Vagina (tissue), 2 donors: ENCODE results near the gene PIP4K2C. TPM values are rescaled to one million over a fixed set of nuclear protein-coding genes. Genes with fewer than 3 reads are reported as not detected.

ENCODE experiments used
- DNase-seq, 2 donors: peaks; one replicate each; pipeline ENCODE4 v3.0.0-alpha.2; 2017; ENCODE audit errors: extremely low spot score in 2 of 2
- H3K27ac ChIP-seq: fragments of 200-600 bp; sonication (generic); one replicate; pipeline ENCODE4 v1.5.1; 2019
- H3K27me3 ChIP-seq: fragments of 200-600 bp; sonication (generic); one replicate; pipeline ENCODE4 v1.5.1; 2019
- H3K36me3 ChIP-seq, 2 donors: fragments of 200-600 bp; sonication (generic); one replicate each; pipeline ENCODE4 v1.5.1; 2017 to 2019
- H3K4me1 ChIP-seq: fragments of 200-600 bp; sonication (generic); one replicate; pipeline ENCODE4 v1.5.1; 2019
- H3K4me3 ChIP-seq, 2 donors: fragments of 200-600 bp; sonication (generic); 1 replicate in 1 of 2; 2 replicates in 1 of 2; pipeline ENCODE4 v1.5.1; 2016 to 2019
- H3K9me3 ChIP-seq: fragments of 200-600 bp; sonication (generic); one replicate; pipeline ENCODE4 v1.5.1; 2019
- POLR2A ChIP-seq, 2 donors: fragments of 450-650 bp; IDR thresholded peaks; one replicate each; pipeline ENCODE4 v1.6.1; 2017; ENCODE audit warnings: antibody characterized with exemption in 2 of 2, mild to moderate bottlenecking in 2 of 2, moderate library complexity in 2 of 2
- POLR2AphosphoS5 ChIP-seq, 2 donors: sonication (generic); formaldehyde crosslinking; IDR thresholded peaks; one replicate each; pipeline ENCODE4 v1.9.0; 2017; ENCODE audit warnings: antibody characterized with exemption in 2 of 2, mild to moderate bottlenecking in 2 of 2, low read depth in 1 of 2; ENCODE audit not compliant: insufficient read depth in 1 of 2
- intact Hi-C: fragments of 100-400 bp; cut with DNase I; formaldehyde crosslinking; loops from one replicate; pipeline ENCODE4 v1.15.1; 2023
- total RNA-seq: library from RNA; depleted of rRNA; stranded (reverse); fragments of >200 nt; gene quantifications from one replicate; pipeline ENCODE4 v1.2.3, GENCODE V29; 2016
- TF ChIP-seq, protein P1 (sequence below), 3 experiments: fragments of 450-650 bp in 2 of 3; fragments of 200-600 bp in 1 of 3; sonication (generic) in 1 of 3; IDR thresholded peaks; one replicate each; pipeline ENCODE4 v1.5.1; 2017 to 2019; ENCODE audit warnings: antibody characterized with exemption in 3 of 3, mild to moderate bottlenecking in 2 of 3, moderate library complexity in 2 of 3

PIP4K2C gene
- total RNA-seq, 1 donor from 2014 or later, result 16.7 TPM

DNA sequence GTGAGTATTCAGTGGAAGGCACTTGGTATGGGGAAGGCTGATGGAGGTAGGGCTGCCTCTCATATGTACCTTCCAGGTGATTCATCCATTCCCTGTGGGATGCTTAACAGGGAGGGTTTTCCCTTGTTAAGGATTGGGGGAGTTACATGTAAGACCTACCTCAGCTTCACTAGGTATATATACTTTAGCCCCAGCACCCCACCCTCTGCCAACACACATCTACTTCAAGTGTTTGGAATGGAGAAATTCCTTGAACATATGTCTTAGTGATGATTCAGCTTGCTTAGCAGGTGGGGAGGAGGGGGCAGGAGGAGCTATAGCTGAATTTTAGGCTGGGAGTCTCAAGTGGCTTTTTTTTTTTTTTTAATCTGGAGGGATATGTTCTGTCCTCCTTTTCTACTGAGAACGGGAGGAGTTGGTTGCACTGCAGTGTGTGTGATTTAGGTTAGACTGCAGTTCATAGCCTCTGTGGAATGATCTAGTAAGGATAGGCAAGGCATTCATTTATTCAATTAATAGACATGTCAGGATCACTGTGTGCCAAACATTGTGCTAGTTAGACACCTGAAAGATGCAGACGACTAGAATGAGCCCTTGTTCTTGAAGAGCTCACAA lies 1.7 kb downstream of the PIP4K2C start:
- no peak overlapping the region for H3K27ac ChIP-seq
- intact Hi-C loops, result no loop called here
- no peaks in the 10 kb centered on the region for H3K9me3 ChIP-seq
- no peak overlapping the region for H3K4me3 ChIP-seq
- no peak for TF ChIP-seq POLR2AphosphoS5 (IDR thresholded peaks at IDR 0.05; ENCODE audit: insufficient read depth in 1 of 2, low read depth in 1 of 2)
- TF ChIP-seq, protein P1, sequence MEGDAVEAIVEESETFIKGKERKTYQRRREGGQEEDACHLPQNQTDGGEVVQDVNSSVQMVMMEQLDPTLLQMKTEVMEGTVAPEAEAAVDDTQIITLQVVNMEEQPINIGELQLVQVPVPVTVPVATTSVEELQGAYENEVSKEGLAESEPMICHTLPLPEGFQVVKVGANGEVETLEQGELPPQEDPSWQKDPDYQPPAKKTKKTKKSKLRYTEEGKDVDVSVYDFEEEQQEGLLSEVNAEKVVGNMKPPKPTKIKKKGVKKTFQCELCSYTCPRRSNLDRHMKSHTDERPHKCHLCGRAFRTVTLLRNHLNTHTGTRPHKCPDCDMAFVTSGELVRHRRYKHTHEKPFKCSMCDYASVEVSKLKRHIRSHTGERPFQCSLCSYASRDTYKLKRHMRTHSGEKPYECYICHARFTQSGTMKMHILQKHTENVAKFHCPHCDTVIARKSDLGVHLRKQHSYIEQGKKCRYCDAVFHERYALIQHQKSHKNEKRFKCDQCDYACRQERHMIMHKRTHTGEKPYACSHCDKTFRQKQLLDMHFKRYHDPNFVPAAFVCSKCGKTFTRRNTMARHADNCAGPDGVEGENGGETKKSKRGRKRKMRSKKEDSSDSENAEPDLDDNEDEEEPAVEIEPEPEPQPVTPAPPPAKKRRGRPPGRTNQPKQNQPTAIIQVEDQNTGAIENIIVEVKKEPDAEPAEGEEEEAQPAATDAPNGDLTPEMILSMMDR (IDR thresholded peaks at IDR 0.05), result no peak
- no peak for TF ChIP-seq POLR2A (IDR thresholded peaks at IDR 0.05)
- H3K27me3 ChIP-seq, result no peaks in the 10 kb centered on the region
- H3K4me1 ChIP-seq, result peaks cover 27% of the 10 kb centered on the region
- DNase-seq, result no peak
- peaks cover 0 to 7% of the 10 kb centered on the region in 2 donors for H3K36me3 ChIP-seq

DNA sequence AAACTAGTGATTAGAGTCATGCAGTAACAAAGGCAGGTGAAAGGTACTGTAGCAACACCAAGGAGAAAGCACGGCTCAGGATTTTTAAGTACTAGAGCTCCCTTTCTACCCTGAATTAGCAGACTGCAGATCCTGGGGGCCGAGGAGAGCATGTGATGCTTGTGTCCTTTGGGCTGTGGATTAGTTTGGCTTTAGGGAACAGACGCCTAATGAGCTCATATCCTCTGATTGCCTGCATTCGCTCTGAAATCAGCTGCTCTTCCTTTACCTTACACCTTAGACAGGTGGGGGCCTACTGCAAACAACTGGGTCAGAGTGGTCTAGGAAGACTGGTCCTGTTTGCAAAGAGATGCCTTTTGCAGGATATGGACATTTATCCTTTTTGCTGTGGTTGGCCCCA lies 2.2 kb downstream of the PIP4K2C start:
- intact Hi-C loops, result no loop called here
- Histone ChIP-seq H3K4me1 (peaks cover 27% of the 10 kb centered on the region), H3K27ac (no peak overlapping the region), H3K36me3 (peaks cover 0 to 11% of the 10 kb centered on the region in 2 donors), H3K4me3 (no peak overlapping the region), H3K27me3 (no peaks in the 10 kb centered on the region), H3K9me3 (no peaks in the 10 kb centered on the region)
- TF ChIP-seq, protein P1 (IDR thresholded peaks at IDR 0.05), result no peak
- TF ChIP-seq POLR2A (IDR thresholded peaks at IDR 0.05) (no peak), POLR2AphosphoS5 (IDR thresholded peaks at IDR 0.05; ENCODE audit: insufficient read depth in 1 of 2, low read depth in 1 of 2) (no peak)
- no peak for DNase-seq

DNA sequence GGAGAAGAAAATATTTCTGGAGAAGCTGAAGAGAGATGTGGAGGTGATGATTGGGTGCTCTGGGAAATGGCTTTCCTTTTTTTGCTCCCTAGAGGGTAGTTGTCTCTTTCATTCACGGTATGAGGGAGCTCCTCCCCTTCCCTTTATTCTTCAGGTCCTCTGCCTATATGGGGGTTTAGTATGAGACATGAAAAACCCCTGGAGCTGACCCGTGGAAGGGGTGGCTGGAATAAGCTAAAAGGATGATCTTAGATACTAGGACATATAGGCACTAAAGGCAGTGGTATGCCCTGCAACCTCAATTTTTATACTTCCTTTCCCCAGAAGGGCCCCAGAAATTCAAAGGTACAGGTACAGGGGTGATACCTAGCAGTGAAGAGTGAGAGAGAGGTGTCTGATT lies 9.4 kb downstream of the PIP4K2C start:
- H3K4me3 ChIP-seq, result no peak overlapping the region
- no peak overlapping the region for H3K27ac ChIP-seq
- peaks cover 23% of the 10 kb centered on the region for H3K4me1 ChIP-seq
- H3K9me3 ChIP-seq, result no peaks in the 10 kb centered on the region
- no peaks in the 10 kb centered on the region for H3K27me3 ChIP-seq
- H3K36me3 ChIP-seq, result peaks cover 0 to 40% of the 10 kb centered on the region in 2 donors
- no peak for DNase-seq
- TF ChIP-seq POLR2AphosphoS5 (IDR thresholded peaks at IDR 0.05; ENCODE audit: insufficient read depth in 1 of 2, low read depth in 1 of 2) (no peak), POLR2A (IDR thresholded peaks at IDR 0.05) (no peak)
- TF ChIP-seq, protein P1 (IDR thresholded peaks at IDR 0.05), result no peak
- intact Hi-C loops, result no loop called here

DNA sequence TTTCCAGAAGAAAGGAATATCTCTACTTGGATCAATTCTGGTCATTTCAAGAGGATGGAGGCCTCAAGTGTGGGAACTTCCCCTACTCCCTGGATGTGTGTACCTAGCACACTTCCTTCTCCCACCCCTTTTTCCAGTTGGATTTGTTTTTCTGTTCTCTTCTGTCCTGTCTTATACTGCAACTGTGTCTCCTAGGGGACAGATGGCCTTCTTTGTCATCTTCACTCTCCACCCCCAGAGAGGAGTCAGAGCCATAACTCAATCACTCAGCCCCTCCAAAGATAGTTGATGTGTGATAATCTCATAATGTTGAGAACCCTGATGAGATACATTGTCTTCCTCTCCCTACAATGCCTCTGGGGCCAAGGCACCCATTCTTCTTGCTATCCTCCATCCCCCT lies 11.6 kb downstream of the PIP4K2C start:
- no peak for TF ChIP-seq POLR2A (IDR thresholded peaks at IDR 0.05)
- TF ChIP-seq POLR2AphosphoS5 (IDR thresholded peaks at IDR 0.05; ENCODE audit: insufficient read depth in 1 of 2, low read depth in 1 of 2), result no peak
- TF ChIP-seq, protein P1 (IDR thresholded peaks at IDR 0.05), result no peak
- Histone ChIP-seq H3K9me3 (no peaks in the 10 kb centered on the region), H3K4me3 (no peak overlapping the region), H3K4me1 (peaks cover 26% of the 10 kb centered on the region), H3K27ac (peak overlapping the region; percentile 99), H3K27me3 (no peaks in the 10 kb centered on the region), H3K36me3 (peaks cover 0 to 34% of the 10 kb centered on the region in 2 donors)
- intact Hi-C loops, result no loop called here
- DNase-seq, result no peak

DNA sequence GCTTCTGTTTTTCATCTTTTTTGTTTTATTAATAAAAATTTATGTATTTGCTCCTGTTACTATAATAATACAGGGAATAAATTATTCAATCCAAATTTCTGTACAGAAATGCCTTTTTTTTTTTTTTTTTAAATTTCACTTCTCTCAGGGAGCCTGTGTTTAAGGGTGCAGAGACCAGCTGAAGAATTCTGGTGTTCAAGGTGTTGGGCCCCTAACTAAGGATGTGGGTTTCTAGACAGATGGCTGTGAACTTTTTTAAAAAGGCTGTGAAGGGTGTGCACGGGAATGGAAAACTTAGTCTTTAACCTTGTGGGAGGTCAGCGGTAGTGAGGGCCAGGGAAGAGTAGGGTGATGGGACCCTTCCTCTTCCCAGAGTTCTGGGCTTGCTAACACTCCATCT lies 12.3 kb downstream of the PIP4K2C start:
- peak overlapping the region; percentile 99 for H3K27ac ChIP-seq
- peaks cover 0 to 29% of the 10 kb centered on the region in 2 donors for H3K36me3 ChIP-seq
- TF ChIP-seq POLR2A (IDR thresholded peaks at IDR 0.05) (no peak), POLR2AphosphoS5 (IDR thresholded peaks at IDR 0.05; ENCODE audit: insufficient read depth in 1 of 2, low read depth in 1 of 2) (no peak)
- TF ChIP-seq, protein P1 (IDR thresholded peaks at IDR 0.05), result no peak
- DNase-seq, result no peak
- no peak overlapping the region for H3K4me3 ChIP-seq
- H3K27me3 ChIP-seq, result no peaks in the 10 kb centered on the region
- no peaks in the 10 kb centered on the region for H3K9me3 ChIP-seq
- peaks cover 26% of the 10 kb centered on the region for H3K4me1 ChIP-seq
- intact Hi-C loops, result no loop called here
